HG03045 (cell line): ENCODE results near the gene PDCL2.

Experiments
- ATAC-seq: cut with Tn5 transposase; IDR thresholded peaks from one replicate; pipeline ENCODE4 v1.9.1; 2021; ENCODE audit warnings: mild to moderate bottlenecking, moderate library complexity; ENCODE audit not compliant: unreplicated experiment

PDCL2 gene

GRCh38 chr4:55540271-55540670 lies 51.8 kb downstream of the PDCL2 start:
- no peak for ATAC-seq

- no peak for ATAC-seq
Measured at GRCh38 chr4:55539658-55540057, 52.4 kb downstream of the PDCL2 start.

DNA sequence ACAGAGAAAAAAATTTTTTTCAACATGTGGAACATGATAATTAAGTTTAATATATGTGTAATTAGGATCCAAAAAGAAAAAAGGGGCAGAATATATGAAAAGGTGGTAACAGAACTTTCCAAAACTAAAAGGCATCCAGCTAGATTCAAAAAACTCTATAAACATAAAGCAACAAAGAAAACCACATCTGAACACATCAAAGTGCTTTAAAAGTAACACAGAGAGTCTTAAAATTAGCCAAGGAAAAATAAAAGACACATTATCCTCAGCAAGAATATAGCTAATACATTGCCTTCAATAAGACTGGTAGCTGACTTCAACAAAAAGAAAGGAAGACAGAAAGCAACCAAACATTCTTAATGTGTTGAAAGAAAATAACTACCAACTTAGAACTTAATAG lies 53.5 kb downstream of the PDCL2 start:
- no peak for ATAC-seq

DNA sequence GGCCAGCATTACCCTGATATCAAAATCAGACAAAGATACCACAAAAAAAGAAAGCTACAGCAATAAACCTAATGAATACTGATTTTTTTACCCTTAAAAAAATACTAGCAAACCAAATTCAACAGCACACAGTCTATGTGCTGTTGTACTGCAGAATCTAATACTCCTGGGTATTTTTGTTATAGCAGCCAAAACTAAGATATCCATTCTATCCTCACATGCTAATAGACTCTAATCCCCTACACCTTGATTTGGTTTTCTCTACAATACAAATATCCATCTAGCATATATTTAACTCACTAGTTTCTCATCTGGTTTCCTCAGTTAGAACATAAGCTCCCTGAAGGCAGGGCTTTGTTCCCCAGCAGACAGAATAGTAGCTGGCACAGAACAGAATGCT lies 57.7 kb downstream of the PDCL2 start:
- no peak for ATAC-seq

- ATAC-seq, result no peak
Measured at GRCh38 chr4:55530691-55531090, 61.4 kb downstream of the PDCL2 start.

DNA sequence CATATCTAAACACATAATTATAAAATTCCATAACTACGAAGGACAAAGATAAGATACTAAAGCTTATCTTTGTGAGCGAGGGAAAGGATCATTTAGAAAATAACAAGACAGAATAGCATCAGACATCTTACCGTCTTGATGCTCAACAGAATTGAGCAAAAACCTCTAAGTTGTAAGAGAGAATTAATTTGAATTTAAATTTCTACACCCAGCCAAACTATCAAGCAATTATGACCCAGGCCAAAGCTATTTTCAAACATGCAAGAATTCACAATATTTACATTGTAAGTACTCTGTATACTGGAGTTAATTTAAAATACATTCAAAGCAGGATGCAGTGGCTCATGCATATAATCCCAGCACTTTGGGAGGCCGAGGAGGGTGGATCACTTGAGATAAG lies 61.9 kb downstream of the PDCL2 start:
- ATAC-seq, result no peak

GRCh38 chr4:55528491-55528890 lies 63.6 kb downstream of the PDCL2 start:
- no peak for ATAC-seq

GRCh38 chr4:55524844-55525571 lies 67.0 kb downstream of the PDCL2 start:
- no peak for ATAC-seq

- no peak for ATAC-seq
Measured at GRCh38 chr4:55518442-55518841, 73.6 kb downstream of the PDCL2 start.

GRCh38 chr4:55517526-55518229 lies 74.4 kb downstream of the PDCL2 start:
- ATAC-seq, result peak; percentile 67

- ATAC-seq, result no peak
Measured at GRCh38 chr4:55512922-55513571, 79.0 kb downstream of the PDCL2 start.

GRCh38 chr4:55512077-55512476 lies 80.0 kb downstream of the PDCL2 start:
- ATAC-seq, result no peak

- ATAC-seq, result no peak
Measured at GRCh38 chr4:55510685-55511084, 81.4 kb downstream of the PDCL2 start.

DNA sequence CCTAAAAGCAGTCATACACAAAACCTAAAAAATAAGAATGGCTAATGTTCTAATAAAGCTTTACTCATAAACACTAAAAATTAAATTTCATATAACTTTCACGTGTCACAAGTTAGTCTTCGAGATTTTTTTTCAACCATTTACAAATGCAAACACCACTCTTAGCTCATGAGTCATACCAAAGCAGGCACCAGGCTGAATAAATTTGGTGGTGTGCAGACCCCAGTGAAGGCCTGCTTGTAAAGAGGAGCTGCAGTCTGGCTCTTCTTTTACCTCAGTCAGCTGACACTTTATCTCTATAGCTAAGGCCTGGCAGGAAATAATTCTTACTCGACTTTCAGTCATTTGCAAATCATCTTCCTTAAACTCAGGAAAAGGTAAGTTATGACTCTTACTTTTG lies 82.8 kb downstream of the PDCL2 start:
- no peak for ATAC-seq

- no peak for ATAC-seq
Measured at GRCh38 chr4:55507612-55508011, 84.4 kb downstream of the PDCL2 start.
